Fibroblast of lung (primary cell): ENCODE measurements around the gene RNU5B-1. TPM values are rescaled to one million over a fixed set of nuclear protein-coding genes. Genes with fewer than 3 reads are reported as not detected.

Experiments used
- DNase-seq, 2 donors: peaks; one replicate each; pipeline versions ENCODE4 v3.0.0 to v3.0.0-alpha.2; 2010; ENCODE audit warnings: low read depth in 2 of 2
- H2AFZ ChIP-seq: 2 replicates; pipeline ENCODE4 v1.5.1; 2012; ENCODE audit warnings: low read length, control low read depth, inconsistent platforms
- H3K27ac ChIP-seq: 2 replicates; pipeline ENCODE4 v1.5.1; 2011; ENCODE audit warnings: low read length, control low read depth; ENCODE audit not compliant: insufficient read depth
- H3K27me3 ChIP-seq: 2 replicates; pipeline ENCODE4 v1.5.1; 2011; ENCODE audit warnings: mild to moderate bottlenecking, low read length; ENCODE audit not compliant: control insufficient read depth, insufficient read depth
- H3K36me3 ChIP-seq: 2 replicates; pipeline ENCODE4 v1.5.1; 2011; ENCODE audit warnings: low read length; ENCODE audit not compliant: control insufficient read depth, insufficient read depth
- H3K4me1 ChIP-seq: 2 replicates; pipeline ENCODE4 v1.5.1; 2011; ENCODE audit warnings: low read length; ENCODE audit not compliant: control insufficient read depth, insufficient read depth; ENCODE audit errors: extremely low read depth
- H3K4me2 ChIP-seq: 2 replicates; pipeline ENCODE4 v1.5.1; 2011; ENCODE audit warnings: low read length, control low read depth; ENCODE audit not compliant: insufficient read depth; ENCODE audit errors: extremely low read depth
- H3K4me3 ChIP-seq, 4 experiments: fragments of 200-600 bp in 1 of 4; sonication (generic) in 1 of 4; replicated peaks in 1 of 4; 2 replicates each; pipeline ENCODE4 v1.5.1; 2011 to 2016; ENCODE audit warnings: low read length in 4 of 4, low read depth in 3 of 4, mild to moderate bottlenecking in 3 of 4, control low read depth in 2 of 4, inconsistent platforms in 1 of 4, mixed read lengths in 1 of 4; ENCODE audit not compliant: insufficient read depth in 1 of 4; ENCODE audit errors: control extremely low read depth in 1 of 4
- H3K79me2 ChIP-seq: 2 replicates; pipeline ENCODE4 v1.5.1; 2012; ENCODE audit warnings: mild to moderate bottlenecking, low read length, inconsistent platforms; ENCODE audit not compliant: control insufficient read depth, insufficient read depth
- H3K9ac ChIP-seq: 2 replicates; pipeline ENCODE4 v1.5.1; 2011; ENCODE audit warnings: mild to moderate bottlenecking, low read length, control low read depth; ENCODE audit not compliant: insufficient read depth
- H3K9me3 ChIP-seq: 2 replicates; pipeline ENCODE4 v1.5.1; 2012; ENCODE audit warnings: low read depth, low read length; ENCODE audit not compliant: control insufficient read depth, insufficient read depth
- H4K20me1 ChIP-seq: 2 replicates; pipeline ENCODE4 v1.5.1; 2011; ENCODE audit warnings: low read length; ENCODE audit not compliant: control insufficient read depth, insufficient read depth; ENCODE audit errors: extremely low read depth
- EZH2 ChIP-seq: IDR thresholded peaks from 2 replicates; pipeline ENCODE4 v1.5.1; 2012; ENCODE audit warnings: low read length, control low read depth, mild to moderate bottlenecking; ENCODE audit errors: missing control alignments
- polyA plus RNA-seq, 2 donors: library from polyadenylated mRNA; depleted of rRNA in 1 of 2; stranded (reverse) in 1 of 2; unstranded in 1 of 2; fragments of >200 nt; gene quantifications; 2 replicates each; pipeline ENCODE4 v1.2.1, GENCODE V29; 2011 to 2012; ENCODE audit warnings: missing spikeins in 1 of 2
- total RNA-seq: library from RNA; depleted of rRNA; stranded (reverse); fragments of >200 nt; gene quantifications from 2 replicates; pipeline ENCODE4 v1.2.1, GENCODE V29; 2014
- TF ChIP-seq, protein P1 (sequence below), 2 donors: IDR thresholded peaks in 1 of 2; conservative IDR thresholded peaks in 1 of 2; 1 replicate in 1 of 2; 2 replicates in 1 of 2; pipeline ENCODE4 v1.5.1; 2011 to 2012; ENCODE audit warnings: low read length in 2 of 2, control low read depth in 1 of 2, inconsistent platforms in 1 of 2, low read depth in 1 of 2, mild to moderate bottlenecking in 1 of 2

Gene RNU5B-1
- total and polyA plus RNA-seq, 2 donors (not counting 1 experiment from before 2014, with no cell fraction given) = not detected

DNA sequence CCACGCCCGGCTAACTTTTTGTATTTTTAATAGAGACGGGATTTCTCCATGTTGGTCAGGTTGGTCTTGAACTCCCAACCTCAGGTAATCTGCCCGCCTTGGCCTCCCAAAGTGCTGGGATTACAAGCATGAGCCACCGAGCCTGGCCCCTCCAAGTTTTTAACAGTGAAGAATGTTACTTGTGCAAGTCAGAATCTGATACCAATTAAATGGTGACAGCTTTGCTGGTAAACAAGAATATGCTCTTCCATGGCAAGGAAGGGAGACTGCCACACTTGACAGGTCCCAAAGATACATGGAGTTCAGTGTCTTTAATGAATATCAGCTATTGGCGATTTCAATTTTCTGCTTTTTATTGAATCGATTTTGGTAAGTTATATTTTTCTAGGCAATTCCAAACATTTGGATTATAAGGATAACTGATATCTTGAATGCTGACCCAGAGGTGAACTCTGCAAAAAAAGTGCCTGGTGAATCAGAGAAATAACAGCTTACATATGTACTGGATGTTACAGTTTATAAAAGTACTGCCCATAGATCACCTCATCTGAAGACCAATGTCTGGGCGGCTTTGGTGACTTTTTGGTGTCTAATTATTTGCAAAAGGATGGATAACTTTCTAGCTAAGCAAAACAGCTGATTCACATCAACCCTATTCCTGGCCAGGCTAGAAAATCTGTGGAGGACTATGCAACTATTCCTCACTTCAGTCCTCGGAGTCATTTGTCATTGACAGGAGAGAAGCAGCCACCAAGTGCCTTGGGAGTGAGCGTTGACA, 19.0 kb upstream of the RNU5B-1 start:
- Histone ChIP-seq H3K4me3 (peak overlapping the region; percentile 58 to 69 (median 66)), H3K4me1 (peaks cover 5% of the 10 kb centered on the region), H3K79me2 (no peaks in the 10 kb centered on the region), H3K4me2 (peak overlapping the region; percentile 84), H4K20me1 (no peaks in the 10 kb centered on the region), H3K9me3 (no peaks in the 10 kb centered on the region), H3K9ac (no peak overlapping the region), H3K27me3 (peaks cover 2% of the 10 kb centered on the region), H3K27ac (no peak overlapping the region), H2AFZ (peak overlapping the region; percentile 80), H3K36me3 (no peaks in the 10 kb centered on the region)
- TF ChIP-seq EZH2 = no peak
- TF ChIP-seq, protein P1, sequence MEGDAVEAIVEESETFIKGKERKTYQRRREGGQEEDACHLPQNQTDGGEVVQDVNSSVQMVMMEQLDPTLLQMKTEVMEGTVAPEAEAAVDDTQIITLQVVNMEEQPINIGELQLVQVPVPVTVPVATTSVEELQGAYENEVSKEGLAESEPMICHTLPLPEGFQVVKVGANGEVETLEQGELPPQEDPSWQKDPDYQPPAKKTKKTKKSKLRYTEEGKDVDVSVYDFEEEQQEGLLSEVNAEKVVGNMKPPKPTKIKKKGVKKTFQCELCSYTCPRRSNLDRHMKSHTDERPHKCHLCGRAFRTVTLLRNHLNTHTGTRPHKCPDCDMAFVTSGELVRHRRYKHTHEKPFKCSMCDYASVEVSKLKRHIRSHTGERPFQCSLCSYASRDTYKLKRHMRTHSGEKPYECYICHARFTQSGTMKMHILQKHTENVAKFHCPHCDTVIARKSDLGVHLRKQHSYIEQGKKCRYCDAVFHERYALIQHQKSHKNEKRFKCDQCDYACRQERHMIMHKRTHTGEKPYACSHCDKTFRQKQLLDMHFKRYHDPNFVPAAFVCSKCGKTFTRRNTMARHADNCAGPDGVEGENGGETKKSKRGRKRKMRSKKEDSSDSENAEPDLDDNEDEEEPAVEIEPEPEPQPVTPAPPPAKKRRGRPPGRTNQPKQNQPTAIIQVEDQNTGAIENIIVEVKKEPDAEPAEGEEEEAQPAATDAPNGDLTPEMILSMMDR (conservative IDR thresholded peaks at IDR 0.05 in 1 of 2, IDR thresholded peaks at IDR 0.05 in 1 of 2; ENCODE audit: low read depth in 1 of 2, low read length in 2 of 2) = no peak
- DNase-seq = peak; percentile 19 to 29

DNA sequence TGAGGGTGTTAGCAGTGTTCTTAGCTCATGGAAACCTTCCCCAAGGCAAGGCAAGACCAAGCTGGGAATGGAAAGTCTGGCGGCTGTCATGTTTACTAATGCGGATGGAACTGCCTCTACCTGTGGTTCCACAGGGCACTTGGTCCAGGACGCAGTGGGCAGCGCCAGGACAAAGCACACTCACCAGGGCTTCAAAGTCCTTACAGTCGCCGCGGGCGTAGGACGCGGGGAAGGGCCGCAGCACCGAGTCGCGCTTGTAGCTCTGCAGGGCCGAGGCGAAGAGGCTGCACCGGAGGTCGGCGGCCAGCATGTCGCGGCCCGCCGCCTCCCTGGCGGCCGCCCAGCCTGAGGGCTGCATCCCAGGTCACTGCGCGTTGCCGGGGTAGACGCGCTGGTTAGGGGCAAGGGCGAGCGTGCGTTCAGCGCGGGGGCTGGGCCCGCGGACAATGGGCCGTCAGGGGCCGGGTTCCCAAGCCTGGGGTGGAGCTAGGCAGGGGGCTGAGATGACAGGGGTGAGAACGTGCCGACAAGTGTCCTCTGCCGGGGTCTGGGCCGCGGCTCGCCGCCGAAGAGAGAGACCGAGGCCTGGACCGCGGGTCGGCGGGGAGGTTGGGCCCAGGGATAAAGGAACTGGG, 18.3 kb upstream of the RNU5B-1 start:
- peak overlapping the region; percentile 80 for H2AFZ ChIP-seq
- no peaks in the 10 kb centered on the region for H3K9me3 ChIP-seq
- peaks cover 3% of the 10 kb centered on the region for H3K27me3 ChIP-seq
- no peak for TF ChIP-seq EZH2
- TF ChIP-seq, protein P1 (conservative IDR thresholded peaks at IDR 0.05 in 1 of 2, IDR thresholded peaks at IDR 0.05 in 1 of 2; ENCODE audit: low read depth in 1 of 2, low read length in 2 of 2) = no peak
- H3K4me2 ChIP-seq = peak overlapping the region; percentile 84
- H3K9ac ChIP-seq = peak overlapping the region; percentile 40
- H4K20me1 ChIP-seq = no peaks in the 10 kb centered on the region
- H3K36me3 ChIP-seq = no peaks in the 10 kb centered on the region
- peak overlapping the region; percentile 58 to 69 (median 66) for H3K4me3 ChIP-seq
- peaks cover 5% of the 10 kb centered on the region for H3K4me1 ChIP-seq
- H3K27ac ChIP-seq = peak overlapping the region; percentile 13
- peak; percentile 13 to 38 for DNase-seq
- no peaks in the 10 kb centered on the region for H3K79me2 ChIP-seq

DNA sequence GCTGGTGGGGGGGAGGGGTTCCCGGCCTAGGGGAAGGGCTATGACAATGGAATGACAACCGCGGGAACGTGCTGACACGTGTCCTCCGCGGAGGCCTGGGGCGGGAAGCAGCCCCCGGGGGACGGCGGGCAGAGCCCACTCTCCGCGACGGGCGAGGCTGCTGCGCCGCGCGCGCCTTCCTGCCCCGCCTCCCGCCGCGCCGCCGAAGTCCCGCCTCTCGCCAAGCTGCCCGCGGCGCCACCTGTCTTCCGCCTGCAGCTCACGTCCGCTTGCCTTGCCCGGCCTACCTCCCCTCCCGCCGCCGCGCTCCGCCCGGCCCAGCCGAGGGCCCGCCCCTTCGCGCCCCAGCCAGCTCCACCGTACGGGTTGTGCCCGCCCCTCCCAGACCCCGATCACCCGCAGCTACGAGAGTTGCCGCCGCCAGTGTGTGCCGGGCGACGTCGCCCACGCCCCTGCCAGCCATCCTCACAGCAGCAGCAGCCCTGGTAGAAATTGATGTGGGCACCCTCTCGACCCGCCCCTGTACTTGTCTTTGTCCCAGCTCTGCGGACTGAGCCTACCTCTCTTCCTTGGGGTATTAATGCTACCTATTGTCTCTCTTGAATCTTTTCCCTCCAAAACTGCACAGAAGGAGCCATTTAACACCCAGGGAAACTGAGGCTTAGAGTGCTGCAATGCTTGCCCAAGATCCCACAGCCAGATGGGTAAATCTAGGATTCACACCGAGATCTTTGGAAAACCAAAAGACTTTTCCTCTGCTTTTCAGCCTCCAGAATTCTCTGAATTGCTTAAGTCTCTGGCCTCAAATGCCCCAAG, 17.6 kb upstream of the RNU5B-1 start, which contains the start of gene PARP16:
Gene PARP16 (minus strand): TSS at position 180 of the 816 bp plus-strand sequence. CDS start 457 bp downstream, outside the sequence.
- H3K4me3 ChIP-seq = peak within 1 kb of the TSS; percentile 58 to 69 (median 66)
- peaks cover 3% of the 10 kb centered on the region for H3K27me3 ChIP-seq
- peak within 1 kb of the TSS; percentile 13 for H3K27ac ChIP-seq
- DNase-seq = peak; percentile 74 to 87
- H3K9ac ChIP-seq = peak within 1 kb of the TSS; percentile 40
- no peaks in the 10 kb centered on the region for H3K36me3 ChIP-seq
- peak within 1 kb of the TSS; percentile 80 for H2AFZ ChIP-seq
- TF ChIP-seq, protein P1 (conservative IDR thresholded peaks at IDR 0.05 in 1 of 2, IDR thresholded peaks at IDR 0.05 in 1 of 2; ENCODE audit: low read depth in 1 of 2, low read length in 2 of 2) = peak; percentile 18 to 22
- no peak for TF ChIP-seq EZH2
- H3K4me2 ChIP-seq = peak within 1 kb of the TSS; percentile 84
- no peaks in the 10 kb centered on the region for H3K9me3 ChIP-seq
- peaks cover 5% of the 10 kb centered on the region for H3K4me1 ChIP-seq
- H4K20me1 ChIP-seq = no peaks in the 10 kb centered on the region
- no peaks in the 10 kb centered on the region for H3K79me2 ChIP-seq
